GM19023 (cell line): ENCODE results near the gene UXS1.
A peak's percentile ranks its signal among the peaks of the same experiment; 100 is the strongest.
"Not testable (repeated sequence)": the region's sequence is repeated elsewhere in the genome, so short reads cannot be mapped to it uniquely, and the experiment has no call there.

Experiments
- ATAC-seq: cut with Tn5 transposase; IDR thresholded peaks from one replicate; pipeline ENCODE4 v1.9.1; 2021; ENCODE audit warnings: mild to moderate bottlenecking, moderate library complexity; ENCODE audit not compliant: unreplicated experiment

The UXS1 gene

DNA sequence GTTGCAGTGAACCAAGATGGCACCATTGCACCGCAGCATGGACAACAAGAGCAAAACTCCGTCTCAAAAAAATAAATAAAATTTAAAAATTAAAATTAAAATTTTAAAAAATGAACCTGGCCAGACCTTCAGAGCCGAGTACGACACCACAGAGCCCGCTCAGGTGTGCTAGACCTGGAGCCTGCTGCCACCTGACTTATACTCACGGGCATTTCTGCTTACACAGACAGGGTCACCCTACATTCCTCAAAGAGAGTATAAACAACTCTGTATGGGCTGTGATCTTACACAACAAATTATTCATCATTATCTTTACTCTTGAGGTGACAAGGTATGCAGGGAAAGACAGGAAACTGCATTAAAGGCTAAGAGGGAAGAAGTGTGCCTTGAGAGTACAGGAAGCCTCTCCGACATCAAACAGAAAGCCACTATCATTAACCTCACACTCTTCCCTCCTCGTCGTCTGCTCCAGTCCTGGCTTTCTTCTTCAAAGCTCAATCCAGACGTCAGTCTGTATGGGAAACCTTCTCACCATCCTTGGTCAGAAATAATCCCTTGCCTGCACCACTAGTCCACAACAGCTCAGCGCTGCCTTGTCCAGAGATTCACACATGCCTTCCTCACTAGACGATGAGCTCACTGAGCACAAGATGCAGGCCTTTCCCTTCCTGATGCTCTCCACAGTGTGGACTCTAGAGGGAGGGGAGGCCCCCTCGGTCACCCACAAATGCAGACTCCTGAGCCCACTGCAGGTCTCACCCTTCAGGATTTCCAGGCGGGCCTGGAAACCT is 56.2 kb downstream of the UXS1 start:
- no peak for ATAC-seq

DNA sequence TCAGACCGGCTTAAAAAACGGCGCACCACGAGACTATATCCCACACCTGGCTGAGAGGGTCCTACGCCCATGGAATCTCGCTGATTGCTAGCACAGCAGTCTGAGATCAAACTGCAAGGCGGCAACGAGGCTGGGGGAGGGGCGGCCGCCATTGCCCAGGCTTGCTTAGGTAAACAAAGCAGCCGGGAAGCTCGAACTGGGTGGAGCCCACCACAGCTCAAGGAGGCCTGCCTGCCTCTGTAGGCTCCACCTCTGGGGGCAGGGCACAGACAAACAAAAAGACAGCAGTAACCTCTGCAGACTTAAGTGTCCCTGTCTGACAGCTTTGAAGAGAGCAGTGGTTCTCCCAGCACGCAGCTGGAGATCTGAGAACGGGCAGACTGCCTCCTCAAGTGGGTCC is 62.9 kb downstream of the UXS1 start:
- not testable (repeated sequence) for ATAC-seq

DNA sequence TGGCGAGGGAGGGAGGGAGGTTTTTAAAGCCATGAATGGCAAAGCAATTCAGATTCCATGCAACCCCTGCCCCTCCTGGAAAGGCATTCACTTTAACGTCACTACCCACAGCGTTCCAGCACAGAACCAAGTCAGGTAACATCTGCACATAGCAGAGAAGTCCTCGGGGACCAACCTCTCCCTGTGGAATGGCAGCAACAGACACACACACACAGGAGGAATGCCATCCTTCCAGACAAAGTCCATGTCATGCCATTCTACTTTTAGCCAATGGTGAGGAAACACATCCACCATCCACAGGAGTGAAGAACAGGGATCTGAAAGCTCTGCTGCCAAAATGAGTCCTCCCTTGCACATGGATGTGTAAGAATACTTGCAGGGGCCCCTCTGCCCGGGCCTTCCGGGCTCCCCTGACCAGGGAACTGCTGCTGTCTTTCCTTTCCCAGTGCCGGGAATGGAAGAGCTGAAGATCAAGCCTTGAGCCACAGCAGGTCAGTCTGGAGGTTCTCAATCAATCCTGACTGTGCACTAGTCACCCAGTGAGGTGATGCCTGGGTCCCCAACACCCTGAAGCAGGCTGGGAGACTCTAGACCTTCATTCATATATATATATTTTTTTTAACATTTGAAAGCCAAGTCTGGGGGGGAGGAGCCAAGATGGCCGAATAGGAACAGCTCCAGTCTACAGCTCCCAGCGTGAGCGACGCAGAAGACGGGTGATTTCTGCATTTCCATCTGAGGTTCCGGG is 63.7 kb downstream of the UXS1 start:
- no peak for ATAC-seq

DNA sequence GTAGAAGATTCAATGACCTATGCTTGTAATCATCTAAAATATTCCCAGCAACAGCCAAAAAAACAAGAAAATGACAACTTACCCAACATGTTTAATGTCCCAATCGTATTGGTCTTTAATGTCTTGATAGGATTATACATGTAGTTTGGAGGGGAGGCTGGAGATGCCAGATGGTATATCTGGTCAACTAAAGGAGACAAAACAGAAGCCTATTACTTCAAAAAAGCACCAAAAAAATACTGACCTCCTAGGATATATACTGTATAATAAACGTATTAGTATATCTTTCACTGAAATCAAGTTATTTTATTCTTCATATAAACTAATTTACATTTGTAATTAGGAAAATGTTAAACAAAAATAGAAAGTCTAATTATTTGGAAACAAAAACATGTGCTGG is 64.5 kb downstream of the UXS1 start:
- no peak for ATAC-seq

DNA sequence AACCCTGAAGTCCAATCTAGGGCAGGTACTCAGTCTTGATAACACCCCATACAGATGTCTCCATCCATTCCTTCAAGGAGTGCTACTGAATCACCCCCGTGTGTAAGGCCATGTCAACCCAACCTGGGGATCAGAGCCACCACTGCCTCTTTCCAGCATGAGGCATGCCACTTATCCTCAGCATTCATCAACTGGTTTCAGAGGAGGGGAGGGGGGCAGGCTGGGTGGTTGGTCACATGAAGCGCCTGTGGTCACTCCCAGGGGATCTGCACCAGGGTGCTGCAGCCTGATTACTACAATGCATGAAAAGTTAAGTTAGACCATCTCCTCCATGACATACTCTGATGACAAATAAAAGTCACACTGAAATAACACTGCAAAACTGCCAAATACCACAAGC is 65.0 kb downstream of the UXS1 start:
- no peak for ATAC-seq

DNA sequence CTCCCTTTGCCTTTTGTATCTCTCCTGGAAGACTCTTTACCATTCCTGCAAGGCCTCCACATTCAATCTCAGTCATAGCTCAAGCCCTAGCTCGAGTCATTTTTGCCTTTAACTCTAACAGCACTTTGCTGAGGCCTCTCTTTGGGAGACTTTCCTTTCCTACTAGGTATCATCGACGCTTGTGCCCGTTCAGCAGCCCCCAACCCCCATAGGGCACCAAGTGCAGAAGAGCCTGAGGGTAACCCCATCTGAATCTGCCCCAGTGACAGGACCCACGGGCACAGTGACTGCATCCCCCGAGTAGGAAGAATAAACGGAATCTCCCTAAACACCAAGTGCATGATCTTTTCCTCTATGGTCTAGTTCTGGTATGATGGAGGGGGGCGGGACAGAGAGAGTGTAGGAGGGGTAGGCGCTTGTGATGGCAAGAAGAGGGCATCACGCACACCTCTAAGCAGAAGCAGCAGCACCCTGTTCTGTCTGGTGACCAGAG is 66.3 kb downstream of the UXS1 start:
- ATAC-seq, result no peak

DNA sequence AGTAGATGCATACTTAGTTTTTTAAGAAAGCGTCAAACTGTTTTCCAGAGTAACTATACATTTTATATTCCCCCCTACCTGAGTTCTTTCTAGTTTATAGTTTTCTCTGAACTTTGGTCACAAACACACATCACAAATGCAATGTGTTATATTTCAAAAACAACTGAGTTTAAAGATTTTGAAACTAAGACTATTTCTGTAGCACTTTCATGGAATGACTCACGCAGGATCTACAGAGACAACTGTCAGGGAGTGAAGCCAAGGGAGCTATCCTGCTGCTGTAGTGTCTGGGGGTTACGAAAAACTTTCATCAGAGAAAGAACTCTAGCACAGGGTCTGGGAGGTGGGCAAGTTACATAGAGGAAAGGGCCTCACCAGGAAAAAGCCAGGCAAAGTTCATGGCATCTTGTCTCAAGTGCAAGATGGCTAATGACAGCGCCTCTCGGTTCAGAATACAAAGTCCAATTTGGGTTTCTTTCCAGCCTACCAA is 66.8 kb downstream of the UXS1 start:
- no peak for ATAC-seq

DNA sequence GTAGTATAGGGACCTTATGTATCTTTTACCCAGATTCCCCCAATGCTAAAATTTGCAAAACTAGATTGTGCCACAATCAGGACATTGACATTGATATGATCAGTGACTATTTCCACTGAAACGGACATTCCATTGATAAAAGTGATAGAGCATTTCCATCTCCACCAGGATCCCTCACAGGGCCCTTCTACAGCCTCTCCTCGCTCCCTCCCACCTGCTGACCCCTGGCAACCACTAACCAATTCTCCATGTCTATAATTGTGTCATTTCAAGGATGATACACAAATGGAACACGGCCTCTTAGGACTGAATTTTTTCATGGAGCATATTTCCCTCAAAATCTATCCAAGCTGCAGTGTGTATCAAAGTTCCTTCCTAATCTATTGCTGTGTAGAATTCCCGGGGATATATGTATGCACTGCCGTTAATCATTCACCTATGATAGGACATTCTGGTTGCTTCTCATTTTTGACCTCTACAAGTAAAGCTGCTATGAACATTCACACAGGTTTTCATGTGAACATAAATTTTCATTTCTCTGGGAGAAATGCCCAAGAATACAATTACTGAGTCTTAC is 67.3 kb downstream of the UXS1 start:
- ATAC-seq, result no peak

DNA sequence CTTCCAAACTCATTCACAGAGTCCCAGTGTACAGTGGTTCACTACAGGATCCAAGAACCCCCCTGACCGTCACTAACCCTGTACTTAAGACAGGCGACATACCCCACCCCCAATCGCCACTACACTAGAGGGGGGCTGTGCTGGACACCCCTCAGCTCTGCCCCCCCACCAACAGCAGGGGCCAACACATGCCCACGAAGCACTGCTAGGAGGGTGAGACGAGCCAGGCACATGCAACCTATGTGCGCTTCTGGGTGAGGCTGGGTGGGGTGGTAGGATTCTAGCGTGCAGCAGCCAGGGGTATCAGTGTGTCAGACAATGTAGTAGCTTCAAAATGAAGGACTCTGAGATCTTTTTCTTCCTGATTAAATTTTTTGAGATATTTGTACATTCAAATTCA is 67.8 kb downstream of the UXS1 start:
- no peak for ATAC-seq

DNA sequence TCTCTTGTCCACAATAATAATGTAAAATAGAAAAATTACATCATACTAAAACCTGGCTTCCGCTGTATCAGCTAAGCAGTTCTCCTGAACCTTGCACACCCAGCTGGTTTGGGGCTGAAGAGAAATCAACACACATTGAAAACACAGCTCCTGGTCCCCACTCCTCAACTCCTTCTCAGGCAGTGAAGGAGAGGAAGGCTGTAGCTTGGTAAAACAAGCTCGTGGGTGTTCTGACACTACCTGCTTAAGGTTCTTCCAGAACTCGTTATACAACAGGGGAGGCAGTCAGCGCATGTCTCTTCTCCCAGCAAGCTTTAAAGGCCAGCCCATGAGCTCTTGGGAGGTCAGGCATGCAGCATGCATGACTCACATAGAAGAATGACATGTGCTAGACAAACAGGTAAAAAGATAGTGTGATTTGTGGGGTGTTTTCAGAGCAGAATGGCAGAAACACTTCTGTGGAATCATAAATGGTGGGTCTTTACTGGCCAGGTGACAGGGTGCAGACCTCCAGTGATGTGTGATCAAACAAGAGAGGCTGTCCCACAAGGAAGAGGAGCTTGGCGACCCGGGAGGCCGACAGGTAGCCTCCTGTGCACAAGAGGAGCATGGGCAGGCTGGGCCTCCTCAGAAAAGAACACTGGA is 69.1 kb downstream of the UXS1 start:
- no peak for ATAC-seq

DNA sequence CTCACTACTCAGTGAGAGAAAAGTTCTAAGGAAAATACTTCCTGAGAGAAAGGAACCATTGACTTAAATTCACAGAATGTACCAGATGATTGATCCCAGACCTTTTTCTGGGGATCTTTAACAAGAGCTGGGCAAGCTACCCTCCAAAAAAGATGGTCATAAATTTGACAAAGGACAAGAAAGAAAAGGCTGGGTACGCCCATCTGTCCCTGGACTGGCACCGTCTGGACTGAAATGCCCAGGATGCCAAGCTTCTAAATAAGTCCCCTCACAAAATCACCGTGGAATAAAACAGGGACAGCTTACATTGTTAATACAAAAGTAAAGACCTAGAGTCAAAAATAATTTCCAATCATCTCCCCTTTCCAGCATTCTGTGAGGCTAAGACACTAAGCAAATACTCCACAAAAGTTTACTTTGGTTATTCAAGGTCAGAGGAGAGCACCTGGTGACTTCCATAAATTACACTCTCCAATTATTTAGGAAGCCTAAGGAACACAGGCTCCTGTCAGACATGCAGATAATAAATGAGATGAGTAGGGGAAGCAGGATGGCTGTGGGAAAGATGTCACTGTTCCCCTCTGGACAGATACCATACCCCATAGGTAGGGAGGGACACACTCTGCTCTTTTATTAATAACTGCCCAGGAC is 69.9 kb downstream of the UXS1 start:
- no peak for ATAC-seq

DNA sequence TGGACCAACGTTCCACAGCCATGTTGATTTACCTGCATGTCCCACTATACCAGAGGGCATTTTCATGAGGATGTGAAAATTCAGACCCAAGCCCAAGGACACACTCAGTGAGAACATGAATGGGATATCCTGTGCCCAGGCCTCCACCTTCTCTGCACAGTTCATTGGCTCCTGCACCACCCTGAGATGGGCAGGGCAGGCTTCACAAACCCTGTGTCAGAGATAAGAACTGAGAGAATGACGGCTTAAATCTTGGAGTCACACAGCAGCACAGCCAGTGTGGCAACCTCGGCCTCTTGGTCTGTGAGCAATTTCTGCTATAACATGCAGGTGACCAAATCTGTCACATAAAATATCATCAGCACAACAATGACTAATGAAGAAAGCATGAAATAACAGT is 71.9 kb downstream of the UXS1 start:
- ATAC-seq, result no peak

DNA sequence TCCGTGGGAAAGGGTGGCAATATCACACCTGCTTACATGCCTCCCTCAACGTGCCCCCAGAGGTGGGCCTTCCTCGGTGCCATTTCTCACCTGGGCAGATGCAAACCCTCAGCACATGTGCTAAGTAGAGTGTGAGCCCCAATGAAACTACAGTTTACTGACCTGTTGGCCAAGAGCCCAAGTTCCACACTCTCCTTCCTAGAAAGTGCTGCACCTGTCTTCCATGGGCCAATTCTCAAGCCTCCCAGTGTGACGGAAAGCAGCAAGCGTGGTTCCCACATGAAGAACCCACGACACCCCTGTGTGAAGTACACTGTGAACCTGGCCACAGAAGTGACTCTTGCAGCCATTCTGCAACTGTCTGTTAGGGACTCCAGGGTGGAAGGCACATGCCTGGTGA is 73.7 kb downstream of the UXS1 start:
- no peak for ATAC-seq

DNA sequence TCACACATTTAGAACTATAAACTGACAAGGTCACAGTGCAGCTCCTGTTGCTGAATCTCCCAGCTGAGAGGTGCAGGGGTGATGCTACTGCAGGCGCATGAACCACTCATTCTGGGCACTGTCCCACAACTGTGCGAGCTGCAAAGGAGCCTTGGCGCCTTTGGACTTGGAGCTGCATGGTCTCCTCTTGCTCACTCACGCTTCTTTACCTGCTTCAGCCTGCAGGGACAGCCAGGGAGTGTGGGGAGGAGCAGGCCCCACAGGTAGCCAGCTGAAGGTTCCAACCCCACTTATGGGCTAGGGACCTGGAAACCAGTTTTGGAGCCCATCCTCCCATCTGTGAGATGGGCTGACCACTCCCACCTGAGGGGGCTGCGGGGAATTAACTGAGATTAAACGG is 75.0 kb downstream of the UXS1 start:
- ATAC-seq, result no peak

DNA sequence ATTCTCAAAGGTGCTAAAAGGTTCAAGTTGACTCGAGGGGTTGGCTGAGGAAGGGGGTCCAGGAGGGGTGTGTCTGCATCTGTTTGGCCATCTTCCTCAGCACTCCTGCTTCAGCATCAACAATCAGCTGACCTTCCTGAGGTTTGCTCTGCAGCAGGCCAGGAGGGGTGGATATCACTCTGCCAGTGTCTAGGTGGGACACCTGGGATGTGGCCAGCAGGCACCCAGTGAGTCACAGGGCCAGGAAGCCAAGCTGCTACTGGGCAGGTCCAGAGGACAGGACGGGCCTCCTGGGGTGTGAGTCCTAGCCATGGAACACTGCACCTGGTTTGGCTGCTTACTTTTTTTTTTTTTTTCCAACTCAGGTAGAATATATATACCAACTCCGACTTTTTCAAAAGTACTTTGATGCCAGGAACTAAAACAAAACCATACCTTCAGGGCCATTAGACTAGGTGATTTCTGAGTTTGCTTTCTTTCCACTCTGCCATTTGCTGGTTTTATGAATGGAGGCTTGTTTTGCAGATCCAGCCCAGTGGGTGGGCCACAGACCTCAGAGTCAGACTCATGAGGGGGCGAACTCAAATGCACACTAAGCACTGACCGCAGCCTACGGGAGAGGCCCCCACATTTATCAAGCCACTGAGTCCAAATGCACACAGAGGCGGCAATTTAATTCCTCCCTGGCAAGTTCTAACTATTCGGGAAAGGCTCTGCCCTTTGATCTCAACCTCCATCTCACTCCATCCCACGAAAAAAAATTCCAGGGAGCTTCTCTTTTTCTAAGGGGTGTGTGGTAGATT is 76.0 kb downstream of the UXS1 start:
- no peak for ATAC-seq

DNA sequence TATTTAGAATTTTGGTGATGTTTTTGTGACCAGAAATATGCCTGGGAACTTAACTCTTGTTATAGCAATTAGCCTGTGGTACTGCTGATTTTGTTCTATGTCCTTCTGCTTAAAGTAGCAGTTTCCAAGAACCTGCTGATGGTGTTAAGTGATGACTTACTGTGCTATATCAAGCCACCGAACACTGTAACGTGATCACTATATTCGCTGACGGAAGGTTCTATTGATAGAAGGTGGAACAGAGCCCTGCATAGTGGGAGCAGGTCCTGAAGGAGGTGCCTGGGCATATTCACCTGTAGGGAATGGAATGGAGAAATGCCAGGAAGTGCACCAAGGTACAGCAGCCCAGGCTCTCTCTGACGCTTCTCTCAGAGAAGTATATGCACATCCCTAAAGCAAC is 76.8 kb downstream of the UXS1 start:
- ATAC-seq, result no peak

DNA sequence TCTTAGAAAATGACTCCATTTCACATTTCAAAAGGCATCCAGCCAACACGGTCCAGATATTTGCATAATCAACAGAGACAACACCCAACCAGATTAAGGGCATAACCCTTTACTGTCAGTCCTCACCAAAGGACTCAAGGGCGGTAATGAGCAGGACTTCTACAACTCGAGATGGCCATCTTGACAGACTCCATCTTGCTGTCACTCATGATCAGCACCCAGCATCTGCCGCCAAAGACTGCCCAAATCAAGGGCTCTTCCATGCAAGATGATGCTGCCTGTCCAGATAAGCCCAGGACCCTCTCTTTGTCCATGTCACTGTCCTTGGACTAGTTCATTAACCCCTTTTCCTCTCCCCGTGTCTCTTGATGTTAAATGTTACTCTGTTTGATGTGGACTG is 77.9 kb downstream of the UXS1 start:
- no peak for ATAC-seq

DNA sequence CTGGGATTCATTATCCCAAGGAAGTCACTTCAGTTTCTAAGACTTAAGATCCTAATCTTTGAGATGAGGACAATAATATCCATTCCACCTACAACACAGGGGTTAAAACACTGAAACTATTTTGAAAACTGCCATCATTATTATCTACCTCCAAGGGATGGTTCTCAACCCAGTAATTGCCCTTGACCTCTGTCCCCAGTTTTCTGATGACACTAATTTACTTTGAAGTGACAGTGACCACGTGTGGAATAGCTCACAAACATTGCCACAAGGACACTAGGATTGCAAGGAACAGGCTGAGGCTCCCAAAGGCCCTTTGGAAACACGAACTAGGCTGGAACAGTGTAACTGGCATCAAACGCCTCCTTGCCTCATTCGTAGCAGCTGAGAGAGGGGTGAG is 78.4 kb downstream of the UXS1 start:
- no peak for ATAC-seq

DNA sequence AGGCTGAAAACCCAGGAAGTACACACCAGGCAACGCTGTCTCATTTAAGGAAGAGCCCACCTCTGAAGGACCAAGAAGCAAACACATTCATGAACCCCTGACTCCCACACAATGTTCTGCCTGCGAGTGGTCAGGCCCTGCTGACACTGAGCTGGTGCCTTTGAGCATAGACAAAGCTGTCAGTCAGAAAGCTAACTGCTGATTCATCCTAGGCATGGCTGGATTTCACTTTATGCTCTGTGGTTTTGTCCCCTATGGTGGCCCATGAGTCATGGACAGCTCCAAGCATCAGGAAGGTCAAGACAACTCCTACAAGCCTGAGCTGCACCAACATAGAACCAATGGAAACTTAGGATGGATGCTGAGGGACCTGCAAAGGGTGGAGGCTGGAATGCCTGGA is 78.9 kb downstream of the UXS1 start:
- ATAC-seq, result peak; percentile 71

DNA sequence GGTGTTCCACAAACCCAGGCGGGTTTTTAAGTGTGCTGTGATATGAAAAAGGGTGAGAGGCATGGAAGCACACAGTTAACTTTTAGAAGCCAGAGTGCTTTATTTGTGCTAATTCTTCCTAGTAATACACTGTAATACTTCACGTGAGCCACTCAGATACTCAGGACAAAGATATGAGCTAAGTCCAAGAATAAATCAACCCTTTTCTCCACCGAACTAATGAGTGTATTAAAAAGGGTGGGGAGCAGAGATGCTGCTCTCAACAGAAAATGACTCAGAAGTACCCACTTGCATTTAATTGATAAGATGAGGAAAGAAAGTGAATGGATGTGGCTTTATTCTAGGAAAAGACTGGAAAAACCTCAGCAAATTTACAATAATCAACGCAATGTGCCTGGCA is 79.9 kb downstream of the UXS1 start:
- ATAC-seq, result no peak
